Right hindlimb (tissue), 1 donor: Measurements from ENCODE around the gene EVL.
"Not testable (repeated sequence)": the region's sequence is repeated elsewhere in the genome, so short reads cannot be mapped to it uniquely, and the experiment has no call there.

Experiments used
- DNase-seq: peaks from one replicate; pipeline ENCODE4 v3.0.0-alpha.2; 2018

The EVL gene, protein sequence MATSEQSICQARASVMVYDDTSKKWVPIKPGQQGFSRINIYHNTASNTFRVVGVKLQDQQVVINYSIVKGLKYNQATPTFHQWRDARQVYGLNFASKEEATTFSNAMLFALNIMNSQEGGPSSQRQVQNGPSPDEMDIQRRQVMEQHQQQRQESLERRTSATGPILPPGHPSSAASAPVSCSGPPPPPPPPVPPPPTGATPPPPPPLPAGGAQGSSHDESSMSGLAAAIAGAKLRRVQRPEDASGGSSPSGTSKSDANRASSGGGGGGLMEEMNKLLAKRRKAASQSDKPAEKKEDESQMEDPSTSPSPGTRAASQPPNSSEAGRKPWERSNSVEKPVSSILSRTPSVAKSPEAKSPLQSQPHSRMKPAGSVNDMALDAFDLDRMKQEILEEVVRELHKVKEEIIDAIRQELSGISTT

DNA sequence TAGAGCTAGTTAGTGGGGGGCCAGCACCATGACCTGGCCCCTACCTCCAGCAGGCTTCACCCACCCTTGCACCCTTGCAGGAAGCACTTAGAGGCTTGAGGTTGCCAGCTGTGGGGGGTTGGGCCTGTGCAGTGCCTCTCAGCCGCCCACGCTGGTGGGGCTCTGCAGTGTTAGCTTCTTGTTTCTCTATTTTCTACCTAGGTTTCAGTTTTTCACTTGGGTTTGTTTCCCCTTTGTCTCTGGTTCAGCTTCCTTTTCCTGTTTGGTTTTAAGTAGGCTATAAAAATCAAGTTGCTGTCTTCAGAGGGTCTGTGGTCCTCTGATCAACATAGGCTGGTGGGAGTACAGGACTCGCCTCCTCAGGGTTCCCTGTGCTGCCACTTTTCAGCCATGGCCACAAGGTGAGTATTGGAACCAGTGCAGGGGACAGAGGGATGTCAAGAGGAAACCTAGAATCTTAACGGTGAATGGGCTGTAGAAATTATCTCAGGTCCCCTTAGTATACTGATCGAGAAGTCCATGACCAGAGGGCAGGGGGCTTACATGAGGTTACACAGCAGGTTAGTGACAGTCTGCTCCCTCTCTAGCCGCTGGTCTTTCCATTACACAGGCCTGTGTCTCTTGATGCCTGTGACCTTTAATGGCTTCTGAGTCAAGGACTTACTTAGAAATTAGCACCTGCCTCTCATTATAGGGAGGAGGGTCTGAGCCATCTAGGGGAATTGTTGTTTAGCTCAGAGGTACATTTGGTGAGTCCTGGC lies at the start of gene EVL:
Gene EVL, plus strand, starts transcription at position 312 of the 761 bp plus-strand sequence. Its CDS starts 79 bp downstream, at position 391.
- DNase-seq, result no peak

DNA sequence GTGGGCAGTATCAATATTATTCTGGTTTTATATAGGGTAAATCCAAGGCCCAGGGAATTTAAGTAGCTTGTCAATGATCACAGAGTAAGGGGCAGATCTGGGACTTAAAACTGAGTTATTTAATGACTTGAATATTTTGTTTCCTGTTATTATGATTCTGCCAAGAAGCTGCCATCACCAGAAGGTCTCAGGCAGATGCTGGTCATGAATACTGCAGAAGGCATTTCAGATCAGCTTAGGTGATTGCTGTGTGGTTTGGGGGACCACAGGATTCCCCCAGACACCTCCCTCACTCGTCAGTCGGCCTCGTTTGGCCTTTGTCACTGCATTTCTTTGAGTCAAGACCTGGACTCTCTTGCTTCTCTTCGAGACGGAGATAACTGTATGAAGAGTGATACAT lies 47.7 kb upstream of the EVL start:
- no peak for DNase-seq

DNA sequence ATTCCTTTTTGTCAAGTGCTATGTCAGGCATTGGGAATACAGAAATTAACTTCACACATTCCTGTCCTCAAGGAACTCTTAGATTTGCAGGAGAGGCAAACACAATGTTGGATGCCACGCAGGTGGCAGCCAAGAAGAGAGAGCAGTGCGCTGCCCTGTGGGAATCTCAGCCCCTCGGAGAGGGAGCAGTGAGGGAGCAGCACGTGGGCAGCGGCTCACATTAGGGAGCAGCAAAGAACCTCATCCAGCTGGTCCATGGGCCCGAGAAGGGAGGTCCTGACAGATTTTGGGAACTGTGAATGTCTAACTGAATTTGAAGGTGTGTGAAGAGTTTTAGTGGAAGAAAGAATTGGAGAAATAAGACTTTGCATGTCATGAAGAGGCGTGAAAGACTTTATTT lies 47.2 kb upstream of the EVL start:
- DNase-seq, result no peak

DNA sequence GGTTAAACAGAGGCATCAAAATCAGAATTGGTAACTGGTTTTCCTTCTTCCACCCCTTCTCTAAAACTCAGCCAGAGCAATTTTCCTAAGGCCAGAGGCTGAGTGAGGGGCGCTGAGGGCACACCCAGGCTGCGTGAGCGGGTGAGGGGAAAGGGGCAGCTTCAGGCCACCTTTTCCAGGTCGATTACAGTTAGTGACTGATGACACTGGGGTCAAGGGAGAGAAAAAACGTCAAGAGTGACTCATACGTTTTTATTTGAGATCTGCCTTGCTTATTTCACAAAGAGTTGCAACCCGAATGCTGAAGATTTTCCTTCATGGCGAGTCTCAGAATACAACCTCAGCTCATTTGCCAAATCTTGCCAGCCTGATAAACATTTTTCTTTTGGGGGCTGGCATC lies 46.7 kb upstream of the EVL start:
- no peak for DNase-seq

DNA sequence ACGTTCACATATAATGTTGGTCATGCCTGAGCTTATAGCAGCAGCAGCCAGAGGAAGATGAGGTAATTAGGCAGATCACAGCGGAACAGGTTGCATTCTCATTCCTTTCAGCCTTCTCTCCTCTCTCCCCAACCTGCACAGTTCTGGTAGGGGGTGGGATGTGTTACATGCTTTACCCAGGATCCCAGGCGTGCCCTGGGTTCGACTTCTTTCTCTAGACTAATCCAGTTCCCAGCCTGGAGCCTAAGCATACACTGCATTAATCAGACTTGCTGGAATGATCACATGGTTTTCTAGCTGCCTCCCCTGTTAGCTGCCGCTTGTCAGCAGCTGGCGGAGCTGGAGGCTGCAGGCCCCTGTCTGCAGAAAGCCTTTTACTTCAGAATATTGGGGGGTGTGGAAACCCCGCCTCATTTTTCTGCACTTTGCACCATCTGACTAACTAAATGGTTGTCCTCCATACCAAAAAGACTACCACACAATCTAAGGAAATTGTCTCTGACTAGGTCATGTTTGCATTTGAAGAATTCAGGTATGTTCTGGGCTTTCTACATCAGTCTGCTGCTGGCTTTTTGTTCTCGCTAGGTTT lies 46.0 kb upstream of the EVL start:
- peak; percentile 41 for DNase-seq

DNA sequence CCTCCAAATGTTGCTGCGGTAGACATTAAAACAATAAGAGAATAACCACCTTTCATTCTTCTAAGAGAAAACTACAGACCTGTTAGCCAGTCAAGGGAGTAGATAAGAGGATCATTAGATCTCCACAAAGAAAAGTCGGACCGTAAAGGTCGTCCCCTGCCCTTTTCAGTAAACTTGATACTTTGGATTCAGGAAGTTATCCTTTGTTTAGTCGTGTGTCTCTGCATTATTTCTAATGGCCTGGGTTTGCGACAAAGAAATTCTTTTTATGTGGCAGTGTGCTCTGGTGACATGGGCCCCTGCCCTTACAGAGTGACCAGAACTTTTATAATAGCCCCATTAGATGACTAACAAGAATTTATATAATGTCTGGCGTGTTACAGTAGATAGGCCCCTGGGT lies 44.6 kb upstream of the EVL start:
- no peak for DNase-seq

DNA sequence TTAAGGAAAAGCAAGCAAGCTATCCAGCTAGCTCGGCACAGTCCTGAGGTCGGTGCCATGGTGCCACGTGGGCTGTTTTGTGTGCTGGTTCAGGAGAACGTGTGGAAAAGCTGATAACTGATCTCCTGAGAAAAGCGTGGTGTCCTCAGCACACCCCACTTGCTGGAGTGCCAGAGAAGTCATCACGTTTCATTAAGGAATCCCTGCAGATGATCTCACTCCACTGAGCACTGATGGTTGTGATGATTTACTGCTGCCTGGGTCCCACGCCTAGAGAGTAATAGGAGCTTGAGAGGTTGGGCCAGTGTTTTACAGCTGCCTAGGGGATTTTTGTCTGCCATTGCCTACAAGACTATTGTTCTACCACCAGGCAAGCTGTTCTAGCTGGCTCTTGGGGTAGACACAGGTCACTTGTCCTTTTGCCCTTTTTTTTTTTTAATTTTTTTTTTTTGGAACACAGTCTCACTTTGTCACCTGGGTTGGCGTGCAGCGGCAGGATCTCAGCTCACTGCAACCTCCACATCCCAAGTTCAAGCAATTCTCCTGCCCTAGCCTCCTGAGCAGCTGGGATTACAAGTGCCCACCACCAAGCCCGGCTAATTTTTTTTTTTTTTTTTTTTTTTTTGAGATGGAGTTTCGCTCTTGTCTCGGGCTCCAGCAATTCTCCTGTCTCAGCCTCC lies 42.3 kb upstream of the EVL start:
- peak; percentile 73 for DNase-seq

DNA sequence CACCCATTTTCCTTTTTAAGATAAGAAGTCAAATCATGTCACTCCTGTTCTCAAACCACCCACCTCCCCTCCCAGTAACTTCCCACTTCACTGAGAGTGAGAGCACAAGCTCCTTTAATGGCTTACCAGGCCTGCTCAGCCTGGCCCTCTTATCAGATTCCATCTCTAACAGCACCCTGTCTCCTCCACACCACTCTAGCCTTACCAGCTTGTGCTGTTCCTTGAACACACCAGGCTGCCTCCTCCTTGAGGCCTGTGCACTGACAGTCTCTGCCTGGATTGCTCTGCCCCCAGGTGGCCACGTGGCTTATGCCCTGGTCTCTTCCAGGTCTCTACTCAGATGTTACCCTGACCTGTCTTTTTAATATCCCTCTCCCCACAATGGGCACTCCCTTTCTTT lies 40.1 kb upstream of the EVL start:
- no peak for DNase-seq

DNA sequence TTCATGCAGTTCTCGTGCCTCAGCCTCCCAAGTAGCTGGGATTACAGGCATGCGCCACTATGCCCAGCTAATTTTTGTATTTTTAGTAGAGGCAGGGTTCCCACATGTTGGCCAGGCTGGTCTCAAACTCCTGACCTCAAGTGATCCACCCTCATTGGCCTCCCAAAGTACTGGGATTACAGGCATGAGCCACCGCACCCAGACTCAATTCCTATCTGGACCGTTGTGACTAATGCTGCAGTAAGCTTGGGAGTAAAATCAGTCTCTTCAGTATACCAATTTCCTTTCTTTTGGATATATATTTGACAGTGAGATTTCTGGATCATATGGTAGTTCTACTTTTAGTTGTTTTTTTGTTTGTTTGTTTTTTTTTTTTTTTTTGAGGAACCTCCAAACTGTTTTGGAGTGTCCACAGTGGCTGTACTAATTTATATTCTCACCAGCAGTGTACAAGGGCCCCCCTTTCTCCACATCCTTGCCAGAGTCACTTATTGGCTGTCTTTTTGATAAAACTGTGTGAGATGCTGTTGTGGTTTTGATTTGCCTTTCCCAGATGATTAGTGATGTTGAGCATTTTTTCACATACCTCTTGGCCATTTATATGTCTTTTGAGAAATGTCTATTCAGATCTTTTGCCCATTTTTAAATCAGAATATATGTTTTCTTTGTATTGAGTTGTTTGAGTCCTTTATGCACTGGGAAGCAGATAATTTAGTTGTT lies 37.3 kb upstream of the EVL start:
- DNase-seq, result no peak

DNA sequence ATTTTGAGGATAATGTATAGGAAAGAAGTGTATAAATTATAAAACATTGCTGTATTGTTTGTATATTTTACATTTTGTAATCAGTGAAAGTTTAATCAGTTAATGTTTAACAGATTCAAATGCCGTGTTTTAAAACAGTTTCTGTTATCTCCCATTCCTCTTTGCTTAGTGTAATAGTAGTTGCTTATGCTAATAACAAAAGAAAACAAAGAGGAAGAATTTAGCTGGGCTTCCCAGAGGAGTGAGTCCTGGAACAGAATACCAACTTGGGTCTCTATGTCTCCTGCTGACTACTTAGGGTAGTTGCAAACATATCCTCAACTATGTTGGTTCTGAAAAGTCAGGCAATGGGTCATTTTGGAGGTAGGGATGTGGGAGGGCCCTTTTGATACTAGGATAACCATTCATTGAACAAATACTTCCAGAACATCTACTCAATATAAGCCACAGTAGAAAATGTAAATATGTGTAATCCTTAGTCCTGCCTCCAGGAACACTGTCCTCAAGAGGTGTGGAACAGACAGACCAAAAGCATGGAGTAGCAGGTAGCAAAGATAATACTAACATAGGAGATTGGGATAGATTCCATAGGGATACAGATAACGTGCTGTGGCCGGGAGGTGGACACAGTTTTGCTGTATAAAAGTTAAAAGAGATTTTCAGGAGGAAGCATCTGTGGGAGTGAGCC lies 36.1 kb upstream of the EVL start:
- no peak for DNase-seq

DNA sequence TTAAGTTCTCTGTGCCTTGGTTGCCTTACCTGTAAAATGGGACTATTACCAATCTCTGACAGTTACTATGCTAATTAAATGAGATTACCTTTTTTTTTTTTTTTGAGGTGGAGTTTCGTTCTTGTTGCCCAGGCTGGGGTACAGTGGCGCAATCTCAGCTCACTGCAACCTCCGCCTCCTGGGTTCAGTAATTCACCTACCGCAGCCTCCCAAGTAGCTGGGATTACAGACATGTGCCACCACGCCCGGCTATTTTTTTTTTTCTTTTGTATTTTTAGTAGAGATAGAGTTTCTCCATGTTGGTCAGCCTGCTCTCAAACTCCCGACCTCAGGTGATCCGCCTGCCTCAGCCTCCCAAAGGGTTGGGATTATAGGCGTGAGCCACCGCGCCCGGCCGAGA lies 35.2 kb upstream of the EVL start:
- DNase-seq, result not testable (repeated sequence)

DNA sequence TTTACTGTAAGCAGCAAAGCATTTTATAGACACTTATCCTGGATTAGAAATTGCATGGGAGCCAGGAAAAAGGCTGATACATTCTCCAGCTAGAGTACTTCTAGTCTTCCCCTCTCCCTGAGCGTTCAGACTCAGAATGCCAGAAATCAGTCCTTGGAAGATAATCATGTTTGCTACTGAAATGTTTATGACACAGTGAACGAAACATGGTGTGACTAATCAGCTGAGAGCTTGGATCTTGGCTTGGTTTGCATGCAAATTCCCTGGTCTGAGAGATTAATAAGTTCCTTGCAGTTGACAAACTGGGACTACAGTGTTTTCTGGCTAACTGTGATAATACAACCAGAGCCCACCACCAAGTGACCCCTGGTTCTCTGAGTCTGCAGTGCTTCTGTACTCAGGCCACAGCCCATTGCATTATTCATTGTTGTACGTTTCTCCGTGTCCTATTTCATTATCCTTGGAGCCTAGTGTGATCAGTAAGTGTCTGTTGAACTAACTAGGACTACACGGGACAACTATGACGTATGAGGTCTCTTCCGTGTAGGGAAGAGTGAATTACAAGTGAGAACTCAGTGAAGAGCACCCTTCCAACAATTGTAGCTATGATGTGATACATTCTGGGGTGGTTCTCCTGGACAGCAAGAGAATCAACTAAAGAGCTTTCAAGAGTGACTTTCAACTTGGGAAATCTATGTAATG lies 34.6 kb upstream of the EVL start:
- DNase-seq, result no peak

DNA sequence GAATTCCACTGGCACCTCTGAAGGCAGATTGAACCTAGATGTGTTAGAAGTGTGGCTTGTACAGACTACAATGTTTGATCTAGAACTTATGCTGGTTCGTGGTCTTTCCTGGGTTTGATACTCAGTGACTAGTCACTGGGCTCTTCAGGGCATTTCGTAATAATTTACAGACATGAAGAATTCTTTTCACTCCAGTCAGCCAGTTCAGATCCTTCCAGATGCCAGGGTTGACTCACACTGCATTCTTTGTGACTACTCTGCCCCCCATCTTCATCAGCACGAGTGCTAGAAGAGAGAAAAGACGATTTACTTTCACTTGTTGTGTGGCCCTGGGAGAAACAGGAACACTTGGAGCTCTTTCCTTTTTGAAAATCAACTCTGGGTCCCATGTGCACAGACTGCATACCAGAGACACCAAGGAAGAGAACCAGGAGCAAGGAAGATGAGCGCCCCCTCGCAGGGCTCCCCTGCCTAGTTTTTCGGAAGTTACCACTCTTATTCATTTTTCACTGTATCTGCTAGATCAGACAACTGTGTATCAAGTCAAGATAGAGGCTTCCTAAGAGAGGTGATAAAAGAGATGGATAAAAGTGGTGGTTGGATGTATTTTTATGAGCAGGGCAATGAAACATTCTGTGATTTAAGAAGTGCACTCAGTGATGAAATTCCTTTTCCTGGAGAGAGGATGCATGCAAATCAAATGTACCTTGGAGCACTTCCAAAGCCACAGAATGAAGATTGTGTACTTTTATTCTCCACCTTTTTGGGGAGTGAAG lies 33.5 kb upstream of the EVL start:
- DNase-seq, result no peak

DNA sequence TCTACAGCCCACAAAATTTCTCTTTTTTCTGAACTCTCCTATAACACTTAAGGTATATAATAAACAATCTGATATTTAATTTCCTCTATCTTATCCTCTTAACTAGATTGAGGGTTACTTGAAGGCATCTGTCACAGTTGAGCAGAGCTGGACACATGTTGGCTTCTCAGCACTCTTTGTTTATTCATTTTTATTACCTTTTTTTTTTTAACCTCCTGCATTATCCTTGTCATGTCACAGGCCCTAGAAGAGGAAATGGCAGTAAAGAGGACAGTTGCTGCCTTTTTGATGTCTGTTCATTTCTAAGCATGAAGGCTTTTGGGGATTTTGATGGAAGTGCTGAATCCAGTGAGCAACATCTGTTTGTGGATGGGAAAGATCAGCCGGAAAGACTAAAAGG lies 32.5 kb upstream of the EVL start:
- DNase-seq, result no peak

DNA sequence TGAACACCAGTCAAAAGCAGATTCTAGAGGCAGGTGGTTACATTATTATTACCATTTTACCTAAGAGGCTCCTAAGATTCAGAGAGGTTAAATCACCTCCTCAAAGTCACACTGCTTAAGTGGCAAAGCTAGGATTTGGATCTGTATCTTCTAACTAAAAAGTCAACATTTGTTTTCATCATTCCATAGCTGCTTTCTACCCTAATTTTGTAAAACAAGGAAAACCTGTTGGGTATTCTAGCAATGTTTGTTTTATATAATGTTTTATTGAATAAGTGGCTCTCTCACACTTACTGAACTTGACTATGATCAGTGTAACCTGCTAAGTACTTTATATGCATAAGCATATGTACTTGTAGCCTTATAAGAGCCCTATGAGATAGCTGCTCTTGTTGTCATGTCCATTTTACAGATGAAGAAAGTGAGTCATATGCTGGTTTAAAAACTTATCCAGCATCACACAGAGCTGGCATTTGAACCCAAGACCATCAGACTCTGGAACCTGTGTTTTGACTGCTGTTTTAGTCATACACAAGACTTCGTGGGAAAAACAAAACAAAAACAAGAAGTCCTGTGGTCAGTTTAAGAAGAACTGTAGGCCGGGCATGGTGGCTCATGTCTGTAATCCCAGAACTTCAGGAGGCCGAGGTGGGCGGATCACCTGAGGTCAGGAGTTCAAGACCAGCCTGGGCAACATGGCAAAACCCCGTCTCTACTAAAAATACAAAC lies 31.7 kb upstream of the EVL start:
- no peak for DNase-seq

DNA sequence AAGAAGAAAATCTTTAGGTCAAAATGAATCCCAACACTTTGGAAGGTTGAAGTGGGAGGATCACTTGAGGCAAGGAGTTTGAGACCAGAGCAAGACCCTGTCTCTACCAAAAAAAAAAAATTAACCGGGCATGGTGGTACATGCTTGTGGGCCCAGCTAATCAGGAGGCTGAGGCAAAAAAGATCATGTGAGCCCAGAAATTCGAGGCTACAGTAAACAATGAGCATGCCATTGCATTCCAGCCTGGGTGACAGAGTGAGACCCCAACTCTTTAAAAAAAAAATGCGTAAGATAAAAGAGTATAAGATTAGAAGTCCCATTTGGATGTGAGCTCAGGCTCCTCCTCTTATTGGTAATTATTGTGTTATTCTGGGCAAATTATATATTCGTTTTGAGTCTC lies 30.8 kb upstream of the EVL start:
- no peak for DNase-seq

DNA sequence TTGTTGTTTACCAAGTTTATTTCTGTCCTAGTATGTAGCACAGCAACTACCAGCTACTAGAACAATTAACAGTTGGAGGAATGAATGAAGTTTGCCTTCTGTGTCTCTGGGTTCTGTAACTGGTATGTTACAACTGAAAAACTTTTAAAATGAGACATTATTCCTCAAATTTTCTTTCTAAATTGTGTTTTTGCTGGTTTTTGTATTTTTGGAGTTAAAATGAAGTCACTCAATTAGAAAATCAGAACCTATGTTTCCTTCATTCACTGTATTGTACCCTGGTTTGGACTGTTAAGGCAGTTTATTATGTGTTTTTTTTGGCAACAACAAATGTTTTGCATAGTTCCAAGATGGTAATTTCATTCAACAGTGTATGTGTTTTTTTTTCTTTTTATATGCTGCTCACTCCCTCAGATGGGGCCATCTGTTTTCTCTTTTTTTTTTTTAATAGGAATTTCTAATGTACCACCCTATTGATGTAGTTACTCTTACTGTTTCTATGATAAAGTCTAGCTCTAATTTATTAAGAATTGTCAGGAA lies 30.2 kb upstream of the EVL start:
- DNase-seq, result no peak

DNA sequence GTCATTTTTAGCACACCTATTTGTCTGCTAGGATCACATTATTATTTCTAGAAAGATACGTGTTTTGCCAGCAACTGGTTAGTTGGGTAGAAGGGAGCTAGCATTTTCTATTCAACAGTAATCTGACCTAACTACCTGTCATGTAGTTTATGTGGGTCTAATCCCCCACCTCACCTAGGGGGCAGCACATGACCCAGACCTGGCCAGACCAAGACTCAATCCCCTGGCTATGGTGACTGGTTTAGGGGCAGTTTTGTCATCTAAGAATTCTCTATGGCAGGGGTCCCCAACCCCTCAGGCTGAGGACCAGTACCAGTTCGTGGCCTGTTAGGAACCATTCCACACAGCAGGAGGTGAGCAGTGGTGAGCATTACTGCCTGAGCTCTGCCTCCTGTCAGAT lies 29.5 kb upstream of the EVL start:
- no peak for DNase-seq

DNA sequence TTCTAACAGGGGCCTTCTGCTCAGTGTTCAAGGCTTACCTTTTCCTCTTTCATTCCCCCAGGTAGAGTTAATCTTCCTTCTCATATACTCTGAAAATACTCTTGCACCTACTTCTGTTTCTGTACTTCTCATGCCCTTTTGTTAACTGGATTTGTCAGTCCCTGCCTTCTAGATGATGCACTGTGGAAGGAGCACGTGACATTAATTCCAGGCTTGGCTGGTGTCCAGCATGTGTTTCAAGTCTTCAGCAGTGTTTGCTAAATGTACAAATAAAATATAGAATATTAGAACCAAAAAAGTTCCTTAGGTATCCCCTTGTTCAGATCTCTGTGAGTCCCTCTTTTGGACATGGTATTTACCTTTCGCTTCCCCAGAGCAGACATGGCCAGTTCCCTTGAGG lies 27.9 kb upstream of the EVL start:
- DNase-seq, result no peak

DNA sequence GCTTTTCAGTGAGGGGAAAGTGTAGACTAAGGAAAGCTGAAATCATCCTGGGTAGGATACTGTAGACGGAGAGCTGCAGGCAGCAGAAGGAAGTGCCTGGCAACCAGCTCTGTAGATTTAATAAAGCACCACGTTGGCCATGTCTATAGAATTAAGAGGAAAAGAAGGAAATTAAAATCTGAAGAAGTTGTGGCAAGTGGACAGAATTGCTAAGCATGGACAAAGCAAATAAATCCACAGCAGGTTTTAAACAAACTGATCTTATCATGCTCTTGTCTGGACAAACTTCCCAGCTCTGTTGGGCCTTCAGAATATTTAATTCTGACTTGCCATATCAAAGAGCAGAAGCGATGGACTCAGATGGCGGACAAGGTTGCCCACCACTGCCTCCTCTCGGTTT lies 27.2 kb upstream of the EVL start:
- DNase-seq, result no peak
